Measurements from ENCODE around the gene CELSR3.

DNA sequence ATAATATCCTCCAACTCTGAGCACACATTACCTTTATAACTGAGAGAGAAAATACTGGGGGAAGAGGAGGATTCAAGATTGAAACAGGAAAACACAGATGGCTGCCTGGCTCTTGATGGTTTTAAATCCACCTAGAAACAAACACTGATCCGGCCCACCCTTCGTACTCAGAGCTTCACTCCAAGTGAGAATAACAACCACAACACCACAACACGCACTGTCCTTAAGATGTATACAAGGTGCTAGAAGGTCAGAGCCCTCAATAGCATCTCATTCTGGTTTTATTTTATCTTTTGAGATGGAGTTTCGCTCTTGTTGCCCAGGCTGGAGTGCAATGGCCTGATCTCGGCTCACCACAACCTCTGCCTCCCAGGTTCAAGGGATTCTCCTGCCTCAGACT, 44.5 kb upstream of the CELSR3 start:
- no peak for TF ChIP-seq TAF1 (IDR thresholded peaks at IDR 0.05; ENCODE audit: borderline replicate concordance, insufficient read depth, low read length)
- TF ChIP-seq FOXP2 (optimal IDR thresholded peaks at IDR 0.05; ENCODE audit: borderline replicate concordance, extremely low read depth, extremely low read length, insufficient read depth), result no peak
- no peak for TF ChIP-seq POLR2AphosphoS5 (IDR thresholded peaks at IDR 0.05; ENCODE audit: low read depth, low read length)
- TF ChIP-seq SIN3A (IDR thresholded peaks at IDR 0.05; ENCODE audit: borderline replicate concordance, insufficient read depth, low read length), result no peak

Data from PFSK-1 (cell line).